Effector CD4-positive, alpha-beta T cell (primary cell): ENCODE measurements around the gene NRIP3.
"Not testable (repeated sequence)": the region's sequence is repeated elsewhere in the genome, so short reads cannot be mapped to it uniquely, and the experiment has no call there.

Source experiments
- DNase-seq: peaks from one replicate; pipeline ENCODE4 v3.0.0-alpha.2; 2020

Gene NRIP3

DNA sequence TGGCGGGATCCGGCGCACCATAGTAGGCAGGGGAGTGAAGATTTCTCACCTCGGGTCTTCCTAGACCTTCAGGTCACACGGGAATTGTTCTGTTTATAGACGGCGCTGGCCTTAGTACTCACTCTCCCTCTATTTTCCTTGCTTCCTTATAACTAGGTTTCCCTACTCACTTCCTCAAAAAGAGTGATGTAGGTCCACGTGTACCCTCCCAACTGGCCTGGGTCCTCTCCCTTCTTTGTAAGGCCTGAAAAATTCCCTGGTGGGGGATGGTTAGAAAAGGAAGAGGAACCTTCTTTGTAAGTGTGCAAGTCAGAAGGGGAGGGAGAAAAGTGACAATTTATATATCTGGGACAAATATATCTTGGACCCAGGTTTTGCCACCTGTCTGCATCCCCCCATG, 36.6 kb downstream of the NRIP3 start:
- DNase-seq, result no peak

- peak; percentile 54 for DNase-seq
These were observed 39.2 kb downstream of the NRIP3 start, which contains the start of gene TMEM9B for GRCh38 chr11:8964324-8965320. TSS of gene TMEM9B (minus strand) at chr11:8964442. CDS start at chr11:8964313, 129 bp downstream.

DNA sequence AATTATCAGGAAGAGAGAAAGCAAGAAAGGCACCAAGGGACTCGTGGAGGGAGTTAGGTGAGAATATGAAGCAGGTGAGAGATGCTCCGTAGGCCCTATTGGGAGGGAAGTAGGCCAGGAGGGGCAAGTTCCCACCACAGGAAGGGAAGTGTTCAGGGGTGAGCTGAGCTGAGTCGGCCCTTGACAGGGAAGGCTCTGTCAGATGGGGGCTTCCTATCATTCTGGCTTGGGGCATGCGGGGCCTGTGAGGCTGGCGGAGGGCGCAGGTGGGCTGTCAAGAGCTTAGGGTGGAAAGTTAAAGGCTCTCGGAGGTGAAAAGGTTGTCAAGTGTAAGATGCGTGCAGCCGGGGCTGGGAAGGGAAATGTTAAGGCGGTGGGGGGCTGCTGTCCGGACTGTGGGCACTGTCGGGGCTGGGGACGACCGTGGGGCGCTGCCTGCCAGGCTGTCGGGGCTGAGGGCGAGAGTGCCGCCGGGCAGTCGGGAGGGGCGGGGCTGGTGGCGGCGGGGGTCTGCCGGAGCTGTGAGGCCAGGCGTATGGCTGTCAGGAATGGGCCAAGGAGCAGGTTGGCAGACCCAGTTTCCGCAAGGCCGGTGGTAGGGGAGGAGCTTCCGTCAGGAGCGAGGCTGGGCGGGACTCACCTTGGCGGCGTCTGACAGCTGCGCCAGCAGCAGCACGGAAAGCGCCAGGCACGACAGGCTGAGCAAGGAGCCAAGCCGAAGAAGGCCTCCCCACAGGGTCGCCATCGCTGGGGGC, 40.1 kb downstream of the NRIP3 start:
- DNase-seq, result peak; percentile 60

- no peak for DNase-seq
These were observed 41.0 kb downstream of the NRIP3 start for GRCh38 chr11:8962841-8963240.

- DNase-seq, result no peak
These were observed 42.4 kb downstream of the NRIP3 start for GRCh38 chr11:8961401-8961800.

GRCh38 chr11:8959546-8960166, 44.1 kb downstream of the NRIP3 start:
- no peak for DNase-seq

DNA sequence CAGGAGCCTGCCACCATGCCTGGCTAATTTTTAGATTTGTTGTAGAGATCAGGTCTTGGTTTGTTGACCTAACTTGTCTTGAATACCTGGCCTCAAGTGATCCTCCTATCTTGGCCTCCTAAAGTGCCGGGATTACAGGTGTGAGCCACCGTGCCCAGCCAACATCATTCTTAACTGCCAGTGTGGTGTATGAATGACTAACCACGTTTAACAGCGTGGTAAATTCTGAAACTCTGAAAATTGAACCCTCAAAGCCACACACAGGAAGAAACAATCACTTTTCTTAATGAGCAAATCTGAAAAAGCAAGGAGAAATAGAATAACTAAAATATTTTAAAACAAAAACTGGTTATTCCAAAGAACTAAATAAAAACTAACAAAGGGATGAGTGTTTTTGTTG, 46.9 kb downstream of the NRIP3 start:
- DNase-seq, result no peak

- no peak for DNase-seq
These were observed 54.9 kb downstream of the NRIP3 start for GRCh38 chr11:8948886-8949285.

GRCh38 chr11:8947230-8947943, 56.4 kb downstream of the NRIP3 start:
- no peak for DNase-seq

DNA sequence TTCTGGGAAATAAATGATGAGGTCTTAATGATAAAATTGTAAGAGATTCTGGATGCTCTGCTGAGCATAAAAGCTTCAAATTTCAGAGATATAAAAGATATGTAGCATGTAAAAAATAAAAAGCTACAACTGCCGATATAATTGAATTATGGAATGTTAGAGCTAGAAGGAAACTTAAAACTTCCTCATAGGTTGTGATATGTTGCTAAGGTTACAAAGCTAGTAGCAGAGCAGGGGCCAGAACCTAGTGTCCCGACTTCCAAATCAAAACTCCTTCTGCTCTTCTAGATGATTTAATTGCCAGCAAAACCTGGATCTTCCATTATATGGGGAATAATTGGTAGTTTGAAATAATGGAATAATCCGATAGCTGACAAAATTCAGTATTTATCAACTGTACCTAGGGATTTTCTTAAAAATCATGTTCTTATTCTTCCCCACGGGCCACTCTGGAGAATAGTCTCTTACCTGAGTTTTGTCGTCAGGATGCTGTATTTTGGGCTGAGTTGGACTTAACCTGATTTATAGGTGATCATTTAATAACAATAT, 61.2 kb downstream of the NRIP3 start, which contains the start of gene ASCL3:
Gene ASCL3 (minus strand): TSS at position 499 of the 549 bp plus-strand sequence. CDS start 4,855 bp downstream, outside the sequence.
- DNase-seq, result no peak

- no peak for DNase-seq
These were observed 62.3 kb downstream of the NRIP3 start for GRCh38 chr11:8941341-8942103.

DNA sequence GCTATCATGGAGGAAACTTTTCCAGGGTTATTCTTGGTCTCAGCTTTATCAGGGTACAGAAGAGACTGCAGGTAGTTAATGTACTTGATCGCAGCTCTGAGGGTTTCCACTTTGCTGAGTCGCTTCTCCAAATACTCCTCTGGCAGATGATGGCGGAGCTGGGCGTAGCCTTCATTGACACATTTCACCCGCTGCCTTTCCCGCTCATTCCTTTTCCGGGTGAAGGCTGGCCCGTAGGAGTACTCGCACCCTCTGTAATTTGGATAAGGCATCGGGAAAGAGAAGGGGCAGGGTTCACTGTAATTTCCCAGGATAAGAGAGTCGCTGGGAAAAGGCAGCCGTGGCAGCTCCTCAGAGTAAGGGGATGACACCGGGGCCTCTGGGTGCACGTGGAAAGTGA, 66.1 kb downstream of the NRIP3 start:
- DNase-seq, result no peak

DNA sequence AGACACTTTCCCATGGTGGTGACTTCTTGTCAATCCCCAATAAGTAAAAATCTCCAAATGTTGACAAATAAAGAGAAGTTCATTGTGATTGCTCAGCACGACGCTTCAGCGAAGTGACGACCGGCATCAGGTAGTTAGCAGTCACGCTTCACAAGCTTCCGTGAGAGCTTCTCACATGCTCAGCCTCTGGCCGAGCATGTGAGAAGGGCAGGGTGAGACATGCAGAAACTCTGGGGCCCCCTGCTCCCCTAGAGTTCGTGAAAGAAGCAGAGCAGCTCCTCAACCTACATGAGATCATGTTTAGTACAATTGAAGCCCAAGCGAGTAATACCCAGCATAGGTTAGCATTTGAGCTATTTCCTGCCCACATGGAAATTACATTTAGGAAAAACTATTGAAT, 66.6 kb downstream of the NRIP3 start:
- DNase-seq, result no peak

DNA sequence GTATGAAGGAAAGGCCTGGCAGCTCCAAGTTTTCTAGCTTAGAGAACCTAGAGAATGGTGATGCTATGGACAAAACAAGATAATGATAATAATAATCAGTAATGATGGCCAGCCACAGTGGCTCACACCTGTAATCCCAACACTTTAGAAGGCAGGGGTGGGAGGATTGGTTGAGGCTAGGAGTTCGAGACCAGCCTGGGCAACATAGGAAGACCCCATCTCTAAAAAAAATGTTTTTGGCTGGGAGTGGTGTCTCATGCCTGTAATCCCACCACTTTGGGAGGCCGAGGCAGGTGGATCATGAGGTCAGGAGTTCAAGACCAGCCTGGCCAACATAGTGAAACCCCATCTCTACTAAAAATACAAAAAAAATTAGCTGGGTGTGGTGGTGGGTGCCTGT, 68.0 kb downstream of the NRIP3 start:
- not testable (repeated sequence) for DNase-seq

DNA sequence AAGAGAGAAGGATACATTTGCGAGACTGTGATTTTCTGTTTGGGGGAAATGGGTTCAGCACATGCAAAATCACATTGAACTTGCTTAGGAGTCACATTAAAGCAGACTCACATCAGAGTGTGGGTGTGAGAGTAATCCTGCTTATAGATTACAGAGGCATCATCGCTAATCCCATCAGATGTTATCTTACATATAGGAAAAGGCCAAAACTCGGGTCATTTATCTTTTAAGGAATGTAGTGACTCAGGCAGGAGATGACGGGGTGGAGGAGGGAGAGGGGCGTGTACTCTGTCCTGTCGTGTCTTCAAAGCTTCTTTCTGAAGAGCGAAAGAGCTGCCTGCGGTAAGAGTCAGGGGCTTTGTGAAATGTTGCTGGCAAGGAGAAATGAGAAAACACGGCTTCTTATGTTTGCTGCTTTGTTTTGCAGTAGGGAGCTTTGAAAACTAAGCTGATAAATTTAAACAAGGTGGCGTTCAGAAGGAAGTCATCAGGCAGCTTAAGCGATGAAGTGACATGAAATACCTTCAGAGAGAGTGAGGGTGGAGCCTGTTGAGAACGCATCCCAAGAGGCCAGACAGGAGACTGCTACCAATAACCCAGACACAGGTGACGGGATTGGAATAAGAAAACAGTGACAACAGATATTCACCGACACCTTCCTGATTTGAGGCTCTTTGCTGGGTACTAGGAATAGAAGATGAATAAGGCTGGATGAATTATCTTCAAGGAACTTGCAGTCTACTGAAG, 68.9 kb downstream of the NRIP3 start:
- DNase-seq, result no peak

- no peak for DNase-seq
These were observed 69.9 kb downstream of the NRIP3 start for GRCh38 chr11:8933931-8934330.

- DNase-seq, result no peak
These were observed 71.1 kb downstream of the NRIP3 start, which contains the start of gene C11orf16 for GRCh38 chr11:8932564-8933180. TSS of gene C11orf16 (minus strand) at chr11:8932947. CDS start at chr11:8932308, 639 bp downstream.
